CD4-positive, CD25-positive, alpha-beta regulatory T cell (primary cell): Measurements from ENCODE around the gene ELMO1. TPM values are rescaled to one million over a fixed set of nuclear protein-coding genes. Genes with fewer than 3 reads are reported as not detected.

Source experiments
- ATAC-seq, 2 donors: fragments of 150-1000 bp; cut with Tn5 transposase; one replicate each; pipeline ENCODE4 v1.10.0; 2021; ENCODE audit warnings: low read depth in 2 of 2, moderate number of reproducible peaks in 2 of 2, moderate library complexity in 1 of 2
- DNase-seq, 3 donors: peaks; one replicate each; pipeline versions ENCODE4 v3.0.0 to v3.0.0-alpha.2; 2012 to 2022; ENCODE audit warnings: mixed read lengths in 1 of 3
- H3K27ac ChIP-seq: one replicate; pipeline ENCODE4 v1.7.0; 2013; ENCODE audit warnings: mild to moderate bottlenecking, low read length; ENCODE audit not compliant: insufficient read depth, poor library complexity, severe bottlenecking
- H3K27me3 ChIP-seq: one replicate; pipeline ENCODE4 v1.7.0; 2013; ENCODE audit warnings: low read length; ENCODE audit not compliant: control insufficient read depth, insufficient read depth
- H3K36me3 ChIP-seq: one replicate; pipeline ENCODE4 v1.7.0; 2013; ENCODE audit warnings: mild to moderate bottlenecking, low read length, moderate library complexity; ENCODE audit not compliant: control insufficient read depth, insufficient read depth
- H3K4me1 ChIP-seq: 2 replicates; pipeline ENCODE4 v1.7.0; 2013; ENCODE audit warnings: mild to moderate bottlenecking, low read length; ENCODE audit not compliant: insufficient read depth, control insufficient read depth, poor library complexity, severe bottlenecking
- H3K4me3 ChIP-seq: one replicate; pipeline ENCODE4 v1.7.0; 2013; ENCODE audit warnings: low read depth, mild to moderate bottlenecking, low read length, moderate library complexity
- H3K9me3 ChIP-seq, 2 experiments: 1 replicate in 1 of 2; 2 replicates in 1 of 2; pipeline ENCODE4 v1.7.0; 2013; ENCODE audit warnings: low read length in 2 of 2, mild to moderate bottlenecking in 1 of 2, moderate library complexity in 1 of 2; ENCODE audit not compliant: control insufficient read depth in 2 of 2
- H3K27ac Mint-ChIP-seq, 3 donors: one replicate each; pipeline ENCODE4 v1.8.0; 2020 to 2022; ENCODE audit warnings: mild to moderate bottlenecking in 3 of 3, mixed read lengths in 3 of 3, moderate library complexity in 2 of 3
- H3K27me3 Mint-ChIP-seq: one replicate; pipeline ENCODE4 v1.8.0; 2022; ENCODE audit warnings: mild to moderate bottlenecking, mixed read lengths
- H3K36me3 Mint-ChIP-seq: one replicate; pipeline ENCODE4 v1.8.0; 2020; ENCODE audit warnings: mixed read lengths
- H3K4me1 Mint-ChIP-seq, 4 donors: one replicate each; pipeline ENCODE4 v1.8.0; 2020 to 2022; ENCODE audit warnings: mixed read lengths in 4 of 4, mild to moderate bottlenecking in 1 of 4
- H3K4me3 Mint-ChIP-seq, 4 donors: one replicate each; pipeline ENCODE4 v1.8.0; 2020 to 2022; ENCODE audit warnings: mild to moderate bottlenecking in 4 of 4, mixed read lengths in 4 of 4, moderate library complexity in 3 of 4
- H3K9me3 Mint-ChIP-seq, 7 donors: one replicate each; pipeline ENCODE4 v1.8.0; 2020 to 2022; ENCODE audit warnings: mixed read lengths in 7 of 7, mild to moderate bottlenecking in 3 of 7, moderate library complexity in 2 of 7
- polyA plus RNA-seq, 4 donors: library from polyadenylated mRNA; unstranded; fragments of 300-500 nt; fragmentation: Illumina TruSeq; gene quantifications; one replicate each; pipeline ENCODE4 v1.2.3, GENCODE V29; 2021
- total RNA-seq: library from RNA; stranded (reverse); gene quantifications from one replicate; pipeline ENCODE4 v1.2.3, GENCODE V29; 2022

ELMO1 gene
- total and polyA plus RNA-seq, 5 donors from 2014 or later = 39.5 to 162 (median 53.5) TPM

DNA sequence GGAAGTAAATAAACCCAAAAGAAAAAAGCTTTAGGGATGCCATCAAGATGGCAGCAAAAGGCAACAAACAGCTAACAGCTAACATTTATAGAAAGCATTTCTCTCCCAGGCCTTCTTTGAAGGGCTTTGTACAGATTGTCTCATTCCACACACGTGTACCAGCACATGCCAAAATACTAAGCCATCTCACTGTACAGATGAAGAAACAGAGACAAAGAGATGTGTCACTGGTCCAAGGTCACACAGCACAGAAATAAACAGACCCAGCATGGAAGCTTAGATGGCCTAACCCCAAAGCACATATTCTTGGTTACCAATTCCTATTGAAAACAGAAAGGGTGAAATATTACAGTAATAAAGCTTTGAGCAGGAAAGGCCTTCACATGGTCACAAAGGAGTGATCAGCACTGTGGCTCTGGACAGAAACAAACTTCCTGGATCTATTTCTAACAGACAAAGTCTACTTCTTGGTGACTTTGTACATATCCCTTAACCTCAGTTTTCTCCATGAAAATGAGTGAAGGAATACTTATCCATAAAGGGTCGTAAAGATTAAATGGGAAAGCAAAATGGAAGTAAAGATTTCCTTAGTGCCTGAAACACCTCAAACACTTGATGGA, 346.0 kb downstream of the ELMO1 start:
- peaks cover 29 to 51% (median 32%) of the 10 kb centered on the region in 4 donors for H3K4me1 Mint-ChIP-seq
- no peaks in the 10 kb centered on the region for H3K27me3 Mint-ChIP-seq
- H3K36me3 Mint-ChIP-seq = peaks cover 28% of the 10 kb centered on the region
- H3K4me3 ChIP-seq = no peak overlapping the region
- no peaks in the 10 kb centered on the region for H3K9me3 ChIP-seq
- DNase-seq = no peak
- no peak for ATAC-seq
- peaks cover 0 to 1% (median 0%) of the 10 kb centered on the region in 7 donors for H3K9me3 Mint-ChIP-seq
- peak overlapping the region in 1 of 3 donors; percentile 53 for H3K27ac Mint-ChIP-seq
- H3K36me3 ChIP-seq = peaks cover 9% of the 10 kb centered on the region
- H3K4me3 Mint-ChIP-seq = no peak overlapping the region
- H3K27me3 ChIP-seq = no peaks in the 10 kb centered on the region
- H3K4me1 ChIP-seq = no peaks in the 10 kb centered on the region
- H3K27ac ChIP-seq = no peak overlapping the region

- Mint-ChIP-seq H3K36me3 (peaks cover 39% of the 10 kb centered on the region), H3K27me3 (no peaks in the 10 kb centered on the region), H3K4me3 (no peak overlapping the region), H3K9me3 (peaks cover 0 to 1% (median 0%) of the 10 kb centered on the region in 7 donors), H3K4me1 (peaks cover 28 to 48% (median 32%) of the 10 kb centered on the region in 4 donors), H3K27ac (peak overlapping the region; percentile 28 to 86 (median 72))
- peak in 1 of 3 donors; percentile 8 for DNase-seq
- no peak overlapping the region for H3K4me3 ChIP-seq
- H3K27me3 ChIP-seq = no peaks in the 10 kb centered on the region
- ATAC-seq = no peak
- peaks cover 19% of the 10 kb centered on the region for H3K36me3 ChIP-seq
- H3K9me3 ChIP-seq = no peaks in the 10 kb centered on the region
- no peaks in the 10 kb centered on the region for H3K4me1 ChIP-seq
- no peak overlapping the region for H3K27ac ChIP-seq
Observed at GRCh38 chr7:37100735-37101331, 347.8 kb downstream of the ELMO1 start.

GRCh38 chr7:37098762-37099161, 349.9 kb downstream of the ELMO1 start:
- Mint-ChIP-seq H3K36me3 (peaks cover 54% of the 10 kb centered on the region), H3K4me3 (no peak overlapping the region), H3K27me3 (no peaks in the 10 kb centered on the region), H3K9me3 (peaks cover 0 to 1% (median 0%) of the 10 kb centered on the region in 7 donors), H3K4me1 (peaks cover 18 to 42% (median 27%) of the 10 kb centered on the region in 4 donors), H3K27ac (peak overlapping the region in 1 of 3 donors; percentile 31)
- no peak overlapping the region for H3K4me3 ChIP-seq
- DNase-seq (no peak), ATAC-seq (no peak)
- H3K36me3 ChIP-seq = peaks cover 39% of the 10 kb centered on the region
- no peaks in the 10 kb centered on the region for H3K4me1 ChIP-seq
- no peak overlapping the region for H3K27ac ChIP-seq
- H3K9me3 ChIP-seq = no peaks in the 10 kb centered on the region
- H3K27me3 ChIP-seq = no peaks in the 10 kb centered on the region

GRCh38 chr7:37097983-37098382, 350.7 kb downstream of the ELMO1 start:
- ATAC-seq (no peak), DNase-seq (no peak)
- Mint-ChIP-seq H3K27me3 (no peaks in the 10 kb centered on the region), H3K9me3 (peaks cover 0 to 1% (median 0%) of the 10 kb centered on the region in 7 donors), H3K4me1 (peaks cover 18 to 37% (median 25%) of the 10 kb centered on the region in 4 donors), H3K36me3 (peaks cover 59% of the 10 kb centered on the region), H3K4me3 (no peak overlapping the region), H3K27ac (peak overlapping the region in 2 of 3 donors; percentile 31 to 49)
- no peak overlapping the region for H3K4me3 ChIP-seq
- H3K27me3 ChIP-seq = no peaks in the 10 kb centered on the region
- H3K36me3 ChIP-seq = peaks cover 41% of the 10 kb centered on the region
- H3K27ac ChIP-seq = no peak overlapping the region
- no peaks in the 10 kb centered on the region for H3K4me1 ChIP-seq
- H3K9me3 ChIP-seq = no peaks in the 10 kb centered on the region

DNA sequence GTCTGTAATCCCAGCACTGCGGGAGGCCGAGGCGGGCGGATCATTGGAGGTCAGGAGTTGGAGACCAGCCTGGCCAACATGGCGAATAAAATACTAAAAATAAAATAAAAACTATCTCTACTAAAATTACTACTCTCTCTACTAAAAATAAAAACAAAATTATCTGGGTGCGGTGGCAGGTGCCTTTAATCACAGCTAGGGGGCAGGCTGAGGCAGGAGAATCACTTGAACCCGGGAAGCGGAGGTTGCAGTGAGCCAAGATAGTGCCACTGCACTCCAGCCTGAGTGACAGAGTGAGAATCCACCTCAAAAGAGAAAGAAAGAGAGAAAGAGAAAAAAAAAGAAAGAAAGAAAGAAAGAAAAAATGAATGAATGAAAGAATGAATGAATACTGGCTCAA, 351.4 kb downstream of the ELMO1 start:
- Histone ChIP-seq H3K9me3 (no peaks in the 10 kb centered on the region), H3K4me1 (no peaks in the 10 kb centered on the region), H3K27me3 (no peaks in the 10 kb centered on the region), H3K4me3 (no peak overlapping the region), H3K27ac (no peak overlapping the region), H3K36me3 (peaks cover 41% of the 10 kb centered on the region)
- H3K27ac Mint-ChIP-seq = no peak overlapping the region
- peaks cover 62% of the 10 kb centered on the region for H3K36me3 Mint-ChIP-seq
- H3K27me3 Mint-ChIP-seq = no peaks in the 10 kb centered on the region
- H3K4me1 Mint-ChIP-seq = peaks cover 13 to 36% (median 19%) of the 10 kb centered on the region in 4 donors
- DNase-seq = no peak
- H3K9me3 Mint-ChIP-seq = no peaks in the 10 kb centered on the region
- H3K4me3 Mint-ChIP-seq = no peak overlapping the region
- ATAC-seq = no peak

DNA sequence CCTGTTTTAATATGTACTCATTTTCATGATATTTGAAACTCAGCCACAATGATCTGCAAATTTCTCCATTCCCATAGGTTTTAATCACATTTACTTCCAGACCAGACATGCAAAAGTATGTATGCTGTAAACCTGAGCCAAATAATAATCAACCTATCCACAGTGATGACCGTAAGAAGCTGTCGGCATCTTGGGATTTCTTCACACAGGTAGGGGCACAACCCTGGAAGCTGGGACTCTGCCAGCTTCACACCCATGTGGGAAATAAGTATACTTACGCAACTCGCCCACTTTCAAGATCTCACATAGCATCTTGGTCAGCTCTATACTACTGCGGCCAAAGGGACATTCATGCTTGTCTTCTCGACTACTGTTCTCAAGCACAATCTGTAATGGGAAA, 352.3 kb downstream of the ELMO1 start:
- Mint-ChIP-seq H3K9me3 (no peaks in the 10 kb centered on the region), H3K27me3 (no peaks in the 10 kb centered on the region), H3K36me3 (peaks cover 62% of the 10 kb centered on the region), H3K4me1 (peaks cover 9 to 28% (median 14%) of the 10 kb centered on the region in 4 donors), H3K4me3 (no peak overlapping the region), H3K27ac (no peak overlapping the region)
- H3K4me1 ChIP-seq = no peaks in the 10 kb centered on the region
- DNase-seq = no peak
- no peaks in the 10 kb centered on the region for H3K9me3 ChIP-seq
- no peak for ATAC-seq
- no peaks in the 10 kb centered on the region for H3K27me3 ChIP-seq
- peaks cover 41% of the 10 kb centered on the region for H3K36me3 ChIP-seq
- H3K27ac ChIP-seq = no peak overlapping the region
- no peak overlapping the region for H3K4me3 ChIP-seq

DNA sequence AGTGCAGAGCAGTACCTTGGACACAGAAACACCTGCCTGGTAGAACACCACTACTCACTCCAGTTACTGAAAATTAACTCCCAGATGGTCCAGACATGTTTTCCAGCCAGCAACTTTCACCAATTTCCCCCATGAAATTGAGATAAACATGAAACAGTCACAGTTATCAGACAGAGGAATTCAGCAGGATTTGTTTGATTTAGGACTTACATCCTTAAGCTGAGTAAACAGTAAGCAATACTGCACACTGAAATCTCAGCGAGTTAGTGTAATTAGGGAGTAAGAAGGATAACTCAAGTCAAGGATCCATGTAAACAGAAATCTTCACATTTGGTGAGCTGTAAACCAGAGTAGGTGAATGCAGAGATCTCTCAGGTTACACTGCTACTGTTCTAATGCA, 353.5 kb downstream of the ELMO1 start:
- H3K4me3 ChIP-seq = no peak overlapping the region
- H3K36me3 ChIP-seq = peaks cover 33% of the 10 kb centered on the region
- H3K27ac ChIP-seq = no peak overlapping the region
- Mint-ChIP-seq H3K9me3 (no peaks in the 10 kb centered on the region), H3K4me3 (no peak overlapping the region), H3K36me3 (peaks cover 62% of the 10 kb centered on the region), H3K27me3 (no peaks in the 10 kb centered on the region), H3K27ac (peak overlapping the region in 2 of 3 donors; percentile 61 to 66), H3K4me1 (peaks cover 4 to 19% (median 11%) of the 10 kb centered on the region in 4 donors)
- no peaks in the 10 kb centered on the region for H3K9me3 ChIP-seq
- H3K4me1 ChIP-seq = no peaks in the 10 kb centered on the region
- no peak for ATAC-seq
- DNase-seq = no peak
- H3K27me3 ChIP-seq = no peaks in the 10 kb centered on the region

DNA sequence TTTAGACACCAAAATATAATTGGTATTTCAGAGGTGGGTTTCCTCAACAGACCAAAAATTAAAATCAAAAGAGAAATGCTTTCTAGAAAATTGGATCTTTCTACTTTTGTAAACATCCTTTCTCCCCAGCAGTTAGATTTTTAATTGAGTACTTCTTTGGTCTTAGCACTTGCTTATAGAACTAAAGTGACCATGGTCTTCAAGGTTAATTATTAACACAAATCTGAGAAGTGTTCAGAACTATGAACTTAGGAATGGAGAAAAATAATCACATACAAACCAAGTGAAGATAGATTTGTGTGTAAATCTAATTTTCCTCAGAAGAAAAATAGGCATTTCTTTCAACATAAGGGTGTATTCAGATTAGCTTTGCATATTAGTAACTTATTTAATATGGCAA, 355.4 kb downstream of the ELMO1 start:
- Histone ChIP-seq H3K27ac (no peak overlapping the region), H3K27me3 (no peaks in the 10 kb centered on the region), H3K36me3 (peaks cover 33% of the 10 kb centered on the region), H3K9me3 (no peaks in the 10 kb centered on the region), H3K4me3 (no peak overlapping the region), H3K4me1 (no peaks in the 10 kb centered on the region)
- Mint-ChIP-seq H3K9me3 (no peaks in the 10 kb centered on the region), H3K4me3 (no peak overlapping the region), H3K36me3 (peaks cover 56% of the 10 kb centered on the region), H3K27ac (no peak overlapping the region), H3K4me1 (peaks cover 4 to 23% (median 9%) of the 10 kb centered on the region in 4 donors), H3K27me3 (no peaks in the 10 kb centered on the region)
- no peak for ATAC-seq
- no peak for DNase-seq
